Measurements from ENCODE around the gene WNT6. TPM values are rescaled to one million over a fixed set of nuclear protein-coding genes. Genes with fewer than 3 reads are reported as not detected.

The WNT6 gene
- total RNA-seq, 1 experiment from 2014 or later: 0.33 TPM

DNA sequence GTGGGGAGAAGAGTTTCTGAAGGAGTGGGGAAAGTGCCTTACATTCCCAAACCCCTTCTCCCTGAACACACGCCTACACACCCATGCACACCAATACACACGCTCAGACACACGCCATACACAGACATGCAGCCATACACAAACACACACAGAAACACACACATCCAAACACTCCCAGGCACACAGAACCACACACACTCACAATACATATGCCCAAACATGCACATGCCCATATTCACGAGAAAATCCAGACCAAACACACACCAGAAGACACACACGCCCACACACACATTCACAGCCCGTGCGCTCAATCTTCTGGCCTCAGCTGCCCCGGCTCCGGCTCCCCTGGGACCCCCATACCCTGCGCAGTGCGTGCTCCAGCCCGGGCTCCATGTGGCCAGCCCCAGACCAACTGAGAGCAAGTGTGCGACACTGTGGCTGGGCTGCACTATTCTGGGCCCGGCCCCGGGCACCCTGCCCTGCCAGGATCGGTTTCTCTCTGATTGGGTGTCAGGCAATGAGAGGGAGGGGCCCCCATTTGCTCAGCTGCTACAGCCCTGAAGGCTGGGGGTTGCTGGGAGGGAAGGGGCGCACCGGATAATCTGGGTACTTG lies 28.1 kb upstream of the WNT6 start, which contains the start of gene PRKAG3:
Gene PRKAG3 (minus strand): TSS at position 426 of the 613 bp plus-strand sequence.
- H2AFZ ChIP-seq: no peak within 1 kb of the TSS
- intact Hi-C loops (cut with micrococcal nuclease; ENCODE audit: unreplicated experiment): no loop called here

DNA sequence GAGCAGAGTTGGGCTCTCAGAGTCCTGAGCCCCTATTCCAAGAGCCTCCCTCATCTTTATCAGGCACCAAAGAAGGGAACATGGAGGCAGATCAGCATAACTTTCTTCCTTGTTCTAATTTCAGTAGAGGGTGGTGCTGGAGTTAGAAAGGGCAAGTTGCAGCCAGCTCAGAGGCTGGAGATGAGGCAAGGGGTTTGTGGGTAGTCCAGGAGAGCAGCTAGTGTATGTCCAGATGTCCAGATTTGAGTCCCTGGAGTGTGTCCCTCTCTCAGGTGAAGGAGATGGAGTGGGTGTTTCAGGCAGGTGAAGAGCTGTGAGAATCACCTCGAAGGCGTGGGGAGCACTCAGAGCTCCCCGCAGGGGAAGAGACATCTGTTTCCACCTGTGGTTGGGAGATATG lies 27.5 kb upstream of the WNT6 start:
- no peak overlapping the region for H3K27ac ChIP-seq

More for the DNA sequence above, 28.1 kb upstream of the WNT6 start, which contains the start of gene PRKAG3:
- H3F3A ChIP-seq (ENCODE audit: insufficient read depth, low read depth): peaks cover 22% of the 10 kb centered on the region
- peak within 1 kb of the TSS; percentile 68 for H3K4me2 ChIP-seq
- no peaks in the 10 kb centered on the region; the same call in 1 of the 2 replicates for H3K27me3 ChIP-seq (ENCODE audit: insufficient read depth, low read depth)
- BruUV-seq (replicated peaks): no TSS peak
- TF ChIP-seq EZH2 (IDR thresholded peaks at IDR 0.05; ENCODE audit: low read depth): no peak
- no peaks in the 10 kb centered on the region for H4K20me1 ChIP-seq (ENCODE audit: insufficient read depth)
- H3K27ac ChIP-seq: no peak within 1 kb of the TSS
- ChIA-PET POLR2A (ENCODE audit: unreplicated experiment) (no interaction called here), CTCF (no interaction called here)
- H3K36me3 ChIP-seq (ENCODE audit: low read depth): no peaks in the 10 kb centered on the region
- H3K4me1 ChIP-seq (replicated peaks; ENCODE audit: insufficient read depth): peaks cover 50% of the 10 kb centered on the region
- no peaks in the 10 kb centered on the region for H3K9me2 ChIP-seq (ENCODE audit: insufficient read depth)
- no peak within 1 kb of the TSS for H3K4me3 ChIP-seq
- no peak for DNase-seq
- no peaks in the 10 kb centered on the region for H3K9me3 ChIP-seq (ENCODE audit: insufficient read depth, low read depth)
- no peaks in the 10 kb centered on the region for H3K79me2 ChIP-seq (ENCODE audit: low read depth)

DNA sequence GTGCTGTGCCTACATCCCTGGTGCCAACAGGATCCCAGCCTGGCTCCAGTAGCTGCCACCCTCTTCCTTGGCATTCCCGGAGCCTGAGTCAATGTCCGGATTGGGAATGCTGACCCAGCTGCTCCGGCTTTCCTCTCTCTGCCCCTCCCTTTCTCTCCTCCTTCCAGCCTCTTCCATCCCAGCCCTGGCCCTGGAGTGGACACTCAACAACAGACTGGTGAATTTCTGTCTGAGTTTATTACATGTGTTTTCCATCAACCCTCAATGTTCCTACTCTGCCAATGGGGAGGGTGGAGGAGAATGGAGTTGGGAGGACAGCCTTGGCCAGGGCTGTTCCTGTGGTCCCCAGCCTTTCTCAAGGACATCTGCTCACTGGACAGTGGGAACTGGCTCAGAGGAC lies 27.1 kb upstream of the WNT6 start:
- Histone ChIP-seq H3K27me3 (ENCODE audit: insufficient read depth, low read depth) (no peaks in the 10 kb centered on the region; the same call in 1 of the 2 replicates), H2AFZ (no peak overlapping the region), H3K79me2 (ENCODE audit: low read depth) (no peaks in the 10 kb centered on the region), H3K36me3 (ENCODE audit: low read depth) (no peaks in the 10 kb centered on the region), H3K27ac (no peak overlapping the region), H3F3A (ENCODE audit: insufficient read depth, low read depth) (peaks cover 22% of the 10 kb centered on the region), H3K9me3 (ENCODE audit: insufficient read depth, low read depth) (peaks cover under 1% of the 10 kb centered on the region; the same call in 1 of the 2 replicates), H3K4me1 (replicated peaks; ENCODE audit: insufficient read depth) (peaks cover 51% of the 10 kb centered on the region), H3K4me2 (peak overlapping the region; percentile 68), H3K9me2 (ENCODE audit: insufficient read depth) (no peaks in the 10 kb centered on the region), H4K20me1 (ENCODE audit: insufficient read depth) (no peaks in the 10 kb centered on the region), H3K4me3 (no peak overlapping the region)
- POLR2A ChIA-PET (ENCODE audit: unreplicated experiment): no interaction called here
- CTCF ChIA-PET: no interaction called here
- intact Hi-C loops (cut with micrococcal nuclease; ENCODE audit: unreplicated experiment): no loop called here
- no TSS peak for BruUV-seq (replicated peaks)
- TF ChIP-seq EZH2 (IDR thresholded peaks at IDR 0.05; ENCODE audit: low read depth): no peak
- TF ChIP-seq, protein P1, sequence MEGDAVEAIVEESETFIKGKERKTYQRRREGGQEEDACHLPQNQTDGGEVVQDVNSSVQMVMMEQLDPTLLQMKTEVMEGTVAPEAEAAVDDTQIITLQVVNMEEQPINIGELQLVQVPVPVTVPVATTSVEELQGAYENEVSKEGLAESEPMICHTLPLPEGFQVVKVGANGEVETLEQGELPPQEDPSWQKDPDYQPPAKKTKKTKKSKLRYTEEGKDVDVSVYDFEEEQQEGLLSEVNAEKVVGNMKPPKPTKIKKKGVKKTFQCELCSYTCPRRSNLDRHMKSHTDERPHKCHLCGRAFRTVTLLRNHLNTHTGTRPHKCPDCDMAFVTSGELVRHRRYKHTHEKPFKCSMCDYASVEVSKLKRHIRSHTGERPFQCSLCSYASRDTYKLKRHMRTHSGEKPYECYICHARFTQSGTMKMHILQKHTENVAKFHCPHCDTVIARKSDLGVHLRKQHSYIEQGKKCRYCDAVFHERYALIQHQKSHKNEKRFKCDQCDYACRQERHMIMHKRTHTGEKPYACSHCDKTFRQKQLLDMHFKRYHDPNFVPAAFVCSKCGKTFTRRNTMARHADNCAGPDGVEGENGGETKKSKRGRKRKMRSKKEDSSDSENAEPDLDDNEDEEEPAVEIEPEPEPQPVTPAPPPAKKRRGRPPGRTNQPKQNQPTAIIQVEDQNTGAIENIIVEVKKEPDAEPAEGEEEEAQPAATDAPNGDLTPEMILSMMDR (conservative IDR thresholded peaks at IDR 0.05): no peak
- no peak for DNase-seq

More for the DNA sequence above, 27.5 kb upstream of the WNT6 start:
- BruUV-seq (replicated peaks): no TSS peak
- no peak for DNase-seq
- Histone ChIP-seq H4K20me1 (ENCODE audit: insufficient read depth) (no peaks in the 10 kb centered on the region), H3K4me2 (no peak overlapping the region), H3K4me3 (no peak overlapping the region), H2AFZ (no peak overlapping the region), H3K36me3 (ENCODE audit: low read depth) (no peaks in the 10 kb centered on the region), H3F3A (ENCODE audit: insufficient read depth, low read depth) (peaks cover 22% of the 10 kb centered on the region), H3K9me3 (ENCODE audit: insufficient read depth, low read depth) (no peaks in the 10 kb centered on the region), H3K79me2 (ENCODE audit: low read depth) (no peaks in the 10 kb centered on the region), H3K4me1 (replicated peaks; ENCODE audit: insufficient read depth) (peaks cover 51% of the 10 kb centered on the region), H3K27me3 (ENCODE audit: insufficient read depth, low read depth) (no peaks in the 10 kb centered on the region; the same call in 1 of the 2 replicates), H3K9me2 (ENCODE audit: insufficient read depth) (no peaks in the 10 kb centered on the region)
- ChIA-PET CTCF (no interaction called here), POLR2A (ENCODE audit: unreplicated experiment) (no interaction called here)
- no peak for TF ChIP-seq EZH2 (IDR thresholded peaks at IDR 0.05; ENCODE audit: low read depth)
- TF ChIP-seq, protein P1 (conservative IDR thresholded peaks at IDR 0.05): no peak
- intact Hi-C loops (cut with micrococcal nuclease; ENCODE audit: unreplicated experiment): no loop called here

Measured in PC-9 (cell line).